Measurements from ENCODE around the gene ELL3.
"Not testable (repeated sequence)": the region's sequence is repeated elsewhere in the genome, so short reads cannot be mapped to it uniquely, and the experiment has no call there.

ELL3 gene

DNA sequence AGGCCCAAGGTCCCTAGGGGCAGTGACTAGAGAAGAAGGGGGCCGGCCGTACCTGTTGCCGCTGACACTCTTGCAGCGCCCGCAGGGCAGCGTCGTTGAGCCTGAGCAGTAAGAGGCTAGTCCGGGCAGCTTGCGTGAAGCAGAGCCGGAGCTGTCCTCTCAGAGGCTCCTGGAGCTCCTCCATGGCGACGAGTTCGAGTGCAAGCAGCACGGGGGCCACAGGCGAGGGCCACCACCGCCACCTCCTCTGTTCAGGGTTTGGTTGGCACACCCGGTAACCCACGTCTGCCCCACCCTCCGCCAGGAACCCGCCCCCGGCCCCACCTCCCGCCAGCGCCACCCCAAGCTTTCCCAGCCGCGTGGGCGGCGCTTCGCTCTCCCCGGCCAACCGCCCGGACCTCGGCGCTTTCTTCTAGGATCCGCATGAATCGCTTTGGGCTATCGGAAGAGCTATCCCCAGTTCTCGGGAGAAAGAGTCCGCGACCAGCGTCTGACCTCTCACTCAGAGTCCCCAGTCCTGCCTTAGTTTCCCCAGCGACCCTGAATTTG, at the start of gene ELL3:
Gene ELL3 (minus strand): TSS at position 249 of the 549 bp plus-strand sequence. CDS start 65 bp downstream, at position 184.
- peak; percentile 68 to 72 for DNase-seq (ENCODE audit: low read depth in 2 of 2)
- TF ChIP-seq, protein P1, sequence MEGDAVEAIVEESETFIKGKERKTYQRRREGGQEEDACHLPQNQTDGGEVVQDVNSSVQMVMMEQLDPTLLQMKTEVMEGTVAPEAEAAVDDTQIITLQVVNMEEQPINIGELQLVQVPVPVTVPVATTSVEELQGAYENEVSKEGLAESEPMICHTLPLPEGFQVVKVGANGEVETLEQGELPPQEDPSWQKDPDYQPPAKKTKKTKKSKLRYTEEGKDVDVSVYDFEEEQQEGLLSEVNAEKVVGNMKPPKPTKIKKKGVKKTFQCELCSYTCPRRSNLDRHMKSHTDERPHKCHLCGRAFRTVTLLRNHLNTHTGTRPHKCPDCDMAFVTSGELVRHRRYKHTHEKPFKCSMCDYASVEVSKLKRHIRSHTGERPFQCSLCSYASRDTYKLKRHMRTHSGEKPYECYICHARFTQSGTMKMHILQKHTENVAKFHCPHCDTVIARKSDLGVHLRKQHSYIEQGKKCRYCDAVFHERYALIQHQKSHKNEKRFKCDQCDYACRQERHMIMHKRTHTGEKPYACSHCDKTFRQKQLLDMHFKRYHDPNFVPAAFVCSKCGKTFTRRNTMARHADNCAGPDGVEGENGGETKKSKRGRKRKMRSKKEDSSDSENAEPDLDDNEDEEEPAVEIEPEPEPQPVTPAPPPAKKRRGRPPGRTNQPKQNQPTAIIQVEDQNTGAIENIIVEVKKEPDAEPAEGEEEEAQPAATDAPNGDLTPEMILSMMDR (IDR thresholded peaks at IDR 0.05; ENCODE audit: low read depth, low read length): no peak
- H3K4me3 ChIP-seq (replicated peaks in 1 of 2; ENCODE audit: low read depth in 2 of 2, low read length in 2 of 2): peak within 1 kb of the TSS; percentile 66 to 69

DNA sequence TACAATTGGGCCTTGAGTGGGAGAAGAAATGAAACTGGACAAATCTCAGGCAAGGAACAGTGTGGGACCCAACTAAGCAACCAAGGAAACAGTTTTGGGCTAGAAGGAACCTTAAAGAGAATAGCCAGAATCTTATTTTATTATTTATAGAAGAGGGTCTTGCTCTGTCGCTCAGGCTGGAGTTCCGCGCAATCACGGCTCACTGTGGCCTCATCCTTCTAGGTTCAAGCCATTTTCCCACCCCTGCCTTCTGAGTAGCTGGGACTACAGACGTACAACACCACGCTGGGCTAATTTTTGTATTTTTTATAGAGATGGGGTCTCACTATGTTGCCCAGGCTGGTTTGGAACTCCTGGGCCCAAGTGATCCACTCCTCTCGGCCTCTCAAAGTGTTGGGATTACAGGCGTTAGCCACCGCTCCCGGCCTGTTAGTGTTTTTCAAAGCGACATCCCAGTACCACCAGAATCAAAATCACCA, 49.3 kb upstream of the ELL3 start:
- no peak overlapping the region for H3K4me3 ChIP-seq (replicated peaks in 1 of 2; ENCODE audit: low read depth in 2 of 2, low read length in 2 of 2)
- TF ChIP-seq, protein P1 (IDR thresholded peaks at IDR 0.05; ENCODE audit: low read depth, low read length): no peak
- DNase-seq (ENCODE audit: low read depth in 2 of 2): no peak

GRCh38 chr15:43825305-43825704, 48.5 kb upstream of the ELL3 start:
- not testable (repeated sequence) for DNase-seq (ENCODE audit: low read depth in 2 of 2); H3K4me3 ChIP-seq (replicated peaks in 1 of 2; ENCODE audit: low read depth in 2 of 2, low read length in 2 of 2)

DNA sequence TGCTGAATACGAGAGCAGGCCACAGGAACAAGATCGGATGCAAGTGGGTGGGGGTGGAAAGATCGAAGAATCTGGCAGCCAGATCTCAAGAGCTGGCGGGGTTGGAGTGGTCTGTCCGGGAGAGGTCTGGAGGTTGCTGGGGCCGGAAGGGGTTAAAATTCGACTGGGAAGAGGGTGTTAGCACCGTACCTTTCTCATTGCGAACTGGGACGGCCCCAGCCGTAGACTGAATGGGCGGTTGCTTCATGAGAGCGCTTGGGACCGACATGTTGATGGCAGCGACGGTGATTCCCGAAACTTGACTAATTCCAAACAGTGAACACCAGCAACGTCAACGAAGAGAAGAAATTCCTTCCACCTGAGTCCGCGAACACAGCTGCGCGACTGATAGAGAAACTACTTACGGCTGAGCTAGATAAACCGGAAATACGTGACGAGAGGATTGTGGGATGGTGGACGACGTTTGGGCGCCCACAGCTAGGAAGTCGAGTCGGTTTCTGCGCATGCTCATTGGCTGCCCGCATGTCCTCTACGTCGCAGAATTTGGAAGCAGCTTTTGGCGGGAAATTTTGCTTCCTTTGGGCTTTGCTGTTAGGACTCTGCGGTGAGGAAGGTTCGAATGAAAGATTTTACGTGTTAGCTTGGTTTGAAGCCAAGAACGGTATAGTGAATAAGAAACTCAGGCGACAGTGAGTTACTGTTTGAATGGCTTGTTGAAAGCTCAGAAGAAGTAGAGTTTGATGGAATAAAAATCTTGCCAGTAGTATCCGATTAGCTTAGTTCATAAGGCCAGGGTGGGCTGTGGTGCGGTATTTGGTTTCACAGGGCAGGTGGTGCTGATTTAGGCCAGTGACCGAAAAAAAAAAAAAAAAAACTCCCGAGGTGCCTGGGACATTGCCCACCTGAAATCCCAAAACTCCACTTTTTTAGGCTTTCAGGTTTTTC, 47.8 kb upstream of the ELL3 start, which contains the start of gene MFAP1:
Gene MFAP1 (minus strand): TSS at position 389 of the 945 bp plus-strand sequence. CDS start 121 bp downstream, at position 268.
- TF ChIP-seq, protein P1 (IDR thresholded peaks at IDR 0.05; ENCODE audit: low read depth, low read length): no peak
- DNase-seq (ENCODE audit: low read depth in 2 of 2): peak; percentile 98 to 99
- H3K4me3 ChIP-seq (replicated peaks in 1 of 2; ENCODE audit: low read depth in 2 of 2, low read length in 2 of 2): peak within 1 kb of the TSS; percentile 82 to 86

DNA sequence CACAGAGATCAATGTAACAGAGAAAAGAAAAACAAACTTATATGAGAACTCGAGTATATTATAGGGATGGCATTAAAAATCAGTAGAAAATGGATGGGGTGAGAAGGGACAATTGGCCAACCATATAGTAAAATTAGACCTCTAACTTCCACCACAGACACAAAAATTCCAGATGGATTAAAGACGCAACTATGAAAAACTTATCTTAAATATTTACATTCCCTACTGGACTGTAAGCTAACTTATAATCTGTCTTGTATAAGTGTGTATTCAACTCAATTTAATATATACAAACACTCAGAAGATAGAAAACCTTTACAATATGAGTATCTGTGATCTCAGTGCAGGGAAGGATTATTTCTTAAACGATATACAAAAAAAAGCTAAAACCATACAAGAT, 44.7 kb upstream of the ELL3 start:
- TF ChIP-seq, protein P1 (IDR thresholded peaks at IDR 0.05; ENCODE audit: low read depth, low read length): no peak
- H3K4me3 ChIP-seq (replicated peaks in 1 of 2; ENCODE audit: low read depth in 2 of 2, low read length in 2 of 2): no peak overlapping the region
- no peak for DNase-seq (ENCODE audit: low read depth in 2 of 2)

GRCh38 chr15:43815064-43815463, 38.3 kb upstream of the ELL3 start:
- DNase-seq (ENCODE audit: low read depth in 2 of 2); H3K4me3 ChIP-seq (replicated peaks in 1 of 2; ENCODE audit: low read depth in 2 of 2, low read length in 2 of 2): not testable (repeated sequence)

- TF ChIP-seq, protein P1 (IDR thresholded peaks at IDR 0.05; ENCODE audit: low read depth, low read length): no peak
- H3K4me3 ChIP-seq (replicated peaks in 1 of 2; ENCODE audit: low read depth in 2 of 2, low read length in 2 of 2): no peak overlapping the region
- DNase-seq (ENCODE audit: low read depth in 2 of 2): no peak
Measured at GRCh38 chr15:43808960-43809678, 32.4 kb upstream of the ELL3 start.

All from cardiac fibroblast (primary cell).